Stimulated activated CD8-positive, alpha-beta memory T cell treated with anti-CD3 and anti-CD28 coated beads, Interleukin-7, amount 100 ng/mL, for 4 hours (primary cell): Measurements from ENCODE around the gene AGBL1.
A peak's percentile ranks its signal among the peaks of the same experiment; 100 is the strongest.

Experiments used
- DNase-seq, 2 donors: peaks; one replicate each; pipeline ENCODE4 v3.0.0-alpha.2; 2020; ENCODE audit warnings: low read depth in 2 of 2

AGBL1 gene

GRCh38 chr15:86714241-86714640 is 634.6 kb downstream of the AGBL1 start:
- no peak for DNase-seq

GRCh38 chr15:86725628-86726027 is 646.0 kb downstream of the AGBL1 start:
- DNase-seq: no peak

- DNase-seq: no peak
Measured at GRCh38 chr15:86735247-86736040, 655.8 kb downstream of the AGBL1 start.

GRCh38 chr15:86741917-86742316 is 662.2 kb downstream of the AGBL1 start:
- DNase-seq: no peak

GRCh38 chr15:86743283-86743903 is 663.7 kb downstream of the AGBL1 start:
- DNase-seq: peak; percentile 22 to 24

- DNase-seq: no peak
Measured at GRCh38 chr15:86744198-86744780, 664.6 kb downstream of the AGBL1 start.

- DNase-seq: no peak
Measured at GRCh38 chr15:86751116-86751515, 671.4 kb downstream of the AGBL1 start.

- DNase-seq: no peak
Measured at GRCh38 chr15:86754846-86755245, 675.2 kb downstream of the AGBL1 start.

- DNase-seq: no peak
Measured at GRCh38 chr15:86756688-86757087, 677.0 kb downstream of the AGBL1 start.

GRCh38 chr15:86759800-86760523 is 680.3 kb downstream of the AGBL1 start:
- DNase-seq: no peak

- DNase-seq: no peak
Measured at GRCh38 chr15:86762874-86763273, 683.2 kb downstream of the AGBL1 start.

- no peak for DNase-seq
Measured at GRCh38 chr15:86764021-86764420, 684.4 kb downstream of the AGBL1 start.

- DNase-seq: no peak
Measured at GRCh38 chr15:86765281-86765680, 685.6 kb downstream of the AGBL1 start.

- no peak for DNase-seq
Measured at GRCh38 chr15:86772369-86773059, 692.8 kb downstream of the AGBL1 start.

GRCh38 chr15:86773736-86774135 is 694.1 kb downstream of the AGBL1 start:
- no peak for DNase-seq

- DNase-seq: no peak
Measured at GRCh38 chr15:86776145-86776544, 696.5 kb downstream of the AGBL1 start.

GRCh38 chr15:86796521-86796920 is 716.9 kb downstream of the AGBL1 start:
- no peak for DNase-seq

GRCh38 chr15:86797135-86797534 is 717.5 kb downstream of the AGBL1 start:
- DNase-seq: no peak

- DNase-seq: no peak
Measured at GRCh38 chr15:86799226-86799625, 719.6 kb downstream of the AGBL1 start.

- DNase-seq: no peak
Measured at GRCh38 chr15:86802244-86802643, 722.6 kb downstream of the AGBL1 start.

GRCh38 chr15:86804406-86804805 is 724.7 kb downstream of the AGBL1 start:
- no peak for DNase-seq

- DNase-seq: no peak
Measured at GRCh38 chr15:86810329-86810728, 730.7 kb downstream of the AGBL1 start.
